NCI-H1092 (cell line): ENCODE data around the gene MYO1D.
A peak's percentile ranks its signal among the peaks of the same experiment; 100 is the strongest.
"Not testable (repeated sequence)": the region's sequence is repeated elsewhere in the genome, so short reads cannot be mapped to it uniquely, and the experiment has no call there.

Experiments used
- DNase-seq: peaks from one replicate; lab custom pipeline; 2025; lab: John Stamatoyannopoulos, UW

The MYO1D gene

DNA sequence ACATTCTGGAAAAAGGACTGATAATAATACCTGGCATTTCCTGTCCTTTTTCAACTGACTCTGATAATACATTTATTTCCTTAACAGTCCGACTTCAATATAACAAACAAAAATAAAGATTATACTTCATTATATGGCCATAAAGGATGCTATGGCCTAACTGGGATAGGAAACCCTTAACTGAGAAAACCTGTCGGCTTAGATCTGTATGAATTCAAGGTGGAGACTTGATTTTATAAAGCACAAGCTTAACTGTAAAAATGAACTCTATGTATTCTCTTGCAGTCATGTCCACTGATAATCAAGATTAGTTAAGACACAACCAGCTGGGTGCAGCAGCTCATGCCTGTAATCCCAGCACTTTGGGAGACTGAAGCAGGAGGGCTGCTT is 102.2 kb downstream of the MYO1D start:
- no peak for DNase-seq

DNA sequence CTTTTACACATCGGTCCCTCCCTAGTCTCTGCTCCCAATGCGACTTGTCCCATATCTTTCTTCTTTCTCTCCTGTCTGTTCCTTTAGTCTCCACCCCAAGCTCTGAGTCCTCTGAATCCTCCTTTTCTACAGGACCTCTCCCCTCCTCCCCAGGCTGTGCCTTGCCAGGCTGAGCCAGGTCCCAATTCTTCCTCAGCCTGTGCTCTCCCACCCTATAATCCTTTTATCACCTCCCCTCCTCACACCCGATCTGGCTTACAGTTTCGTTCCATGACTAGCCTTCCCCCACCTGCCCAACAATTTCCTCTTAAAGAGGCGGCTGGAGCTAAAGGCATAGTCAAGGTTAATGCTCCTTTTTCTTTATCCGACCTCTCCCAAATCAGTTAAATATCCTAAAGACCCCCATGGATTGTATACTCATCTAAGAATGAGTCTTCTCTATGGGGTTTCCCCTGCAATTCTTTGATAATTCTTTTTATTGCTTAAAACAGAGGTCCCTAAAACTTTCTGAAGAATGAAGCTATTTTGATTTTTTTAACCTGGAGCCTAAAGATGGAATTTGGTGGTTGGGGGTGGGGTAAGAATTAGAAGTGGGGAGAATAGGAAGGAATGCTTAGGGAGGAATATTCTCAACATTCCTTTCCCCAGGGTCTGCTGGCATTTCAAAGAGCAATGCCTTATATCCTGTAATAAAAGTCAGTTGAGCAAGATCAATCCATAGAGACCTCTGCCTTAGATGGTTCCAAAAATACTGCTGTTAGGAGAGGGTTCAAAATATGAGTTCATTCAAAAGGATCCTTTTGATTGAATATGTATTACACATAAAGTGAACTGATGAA is 102.8 kb downstream of the MYO1D start:
- no peak for DNase-seq

DNA sequence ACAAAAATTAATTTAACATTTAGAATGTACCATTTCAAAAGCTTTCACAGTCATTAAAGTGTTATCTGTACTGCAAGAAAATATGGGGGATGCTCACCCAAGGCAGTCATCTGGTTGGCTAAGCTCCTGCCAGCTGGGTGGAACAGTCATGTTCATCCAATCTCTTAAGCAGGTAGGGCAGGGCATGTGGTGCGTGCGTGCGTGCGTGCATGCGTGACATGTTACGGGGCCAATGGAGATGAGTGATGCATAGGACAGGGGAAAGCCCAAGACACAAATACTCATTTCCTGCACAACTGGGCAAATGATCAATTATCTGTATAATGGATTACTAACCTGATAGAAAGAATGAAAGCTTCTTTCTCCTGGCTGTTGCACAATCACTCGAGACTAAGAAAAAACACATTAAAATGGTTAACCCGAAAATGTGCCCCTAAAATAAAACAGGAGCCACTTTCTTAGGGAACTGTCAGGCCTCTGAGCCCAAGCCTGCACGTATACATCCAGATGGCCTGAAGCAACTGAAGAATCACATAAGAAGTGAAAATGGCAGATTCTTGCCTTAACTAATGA is 104.4 kb downstream of the MYO1D start:
- no peak for DNase-seq

DNA sequence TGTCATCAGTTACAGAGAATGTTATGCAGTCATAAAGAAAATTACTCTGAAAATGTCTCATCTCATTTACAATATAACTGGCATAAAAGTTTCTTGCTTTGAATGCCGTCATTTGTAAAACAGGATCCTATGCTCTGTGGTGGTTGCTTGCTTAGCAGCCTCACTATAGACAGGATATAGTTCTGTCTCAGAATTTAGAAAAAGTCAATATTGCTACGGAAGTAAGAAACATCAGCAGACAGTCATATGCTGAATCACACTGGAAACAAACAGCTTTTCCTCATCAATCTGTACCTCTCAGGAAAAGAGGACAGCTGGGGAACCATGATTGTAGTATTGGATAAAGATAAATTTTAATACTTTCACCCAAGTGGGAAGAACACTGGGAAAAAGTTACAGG is 105.5 kb downstream of the MYO1D start:
- no peak for DNase-seq

DNA sequence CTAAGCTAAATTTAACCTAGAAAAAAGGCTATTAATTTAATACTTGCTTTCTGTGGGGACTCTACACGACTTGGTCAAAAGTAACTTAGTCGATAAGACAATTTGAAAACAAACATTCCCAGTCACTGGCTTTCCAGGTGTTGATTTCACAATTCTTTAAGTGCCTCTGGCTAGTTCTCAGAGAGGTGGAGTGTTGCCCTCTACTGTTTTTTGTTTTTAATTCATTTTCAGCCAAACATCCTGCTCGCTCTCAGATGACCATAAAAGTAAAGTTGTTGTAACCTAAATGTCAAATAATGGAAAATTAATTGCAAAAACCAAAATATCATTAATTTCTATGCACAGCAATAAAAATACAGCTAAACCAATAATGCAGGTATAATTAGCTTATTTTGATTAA is 107.1 kb downstream of the MYO1D start:
- no peak for DNase-seq

DNA sequence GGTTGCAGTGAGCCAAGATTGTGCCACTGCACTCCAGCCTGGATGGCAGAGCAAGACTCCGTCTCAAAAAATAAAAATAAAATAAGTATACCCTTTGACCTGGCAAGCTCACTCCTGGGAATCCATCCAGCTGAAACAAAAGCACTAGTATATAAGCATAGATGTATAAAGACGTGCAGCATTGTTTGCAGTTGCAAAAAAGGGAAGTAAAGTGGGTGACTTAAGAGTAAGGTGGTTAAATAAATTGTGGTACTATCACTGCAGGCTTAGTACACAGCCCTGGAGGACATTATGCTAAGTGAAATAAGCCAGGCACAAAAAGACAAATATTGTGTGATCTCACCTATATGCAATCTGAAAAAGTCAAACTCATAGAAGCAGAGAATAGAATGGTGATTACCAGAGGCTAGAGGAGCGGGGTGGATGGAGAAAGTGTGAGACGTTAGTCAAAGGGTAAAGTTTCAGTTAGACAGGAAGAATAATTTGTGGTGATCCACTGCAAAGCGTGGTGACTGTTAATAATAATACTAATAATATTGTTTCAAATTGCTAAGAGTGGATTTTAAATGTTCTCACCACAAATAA is 113.0 kb downstream of the MYO1D start:
- DNase-seq, result no peak

DNA sequence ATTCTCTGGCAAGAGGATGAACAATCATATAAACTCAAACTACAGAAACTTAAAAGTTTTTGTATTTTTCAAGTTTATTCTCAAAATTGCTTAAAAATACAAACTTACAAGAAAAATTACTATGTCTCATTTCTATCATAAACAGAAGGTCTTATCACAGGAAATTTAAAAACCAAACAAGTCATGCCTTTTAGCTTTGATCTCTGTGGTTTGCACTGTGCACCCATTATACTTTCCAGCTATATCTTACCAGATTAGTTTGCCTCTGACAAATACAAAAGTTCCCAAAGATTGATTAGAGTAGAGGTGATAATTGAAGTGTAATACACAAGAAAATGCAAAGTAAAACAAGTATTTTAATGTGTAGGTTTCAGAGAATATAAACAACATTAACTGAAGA is 117.4 kb downstream of the MYO1D start:
- no peak for DNase-seq

DNA sequence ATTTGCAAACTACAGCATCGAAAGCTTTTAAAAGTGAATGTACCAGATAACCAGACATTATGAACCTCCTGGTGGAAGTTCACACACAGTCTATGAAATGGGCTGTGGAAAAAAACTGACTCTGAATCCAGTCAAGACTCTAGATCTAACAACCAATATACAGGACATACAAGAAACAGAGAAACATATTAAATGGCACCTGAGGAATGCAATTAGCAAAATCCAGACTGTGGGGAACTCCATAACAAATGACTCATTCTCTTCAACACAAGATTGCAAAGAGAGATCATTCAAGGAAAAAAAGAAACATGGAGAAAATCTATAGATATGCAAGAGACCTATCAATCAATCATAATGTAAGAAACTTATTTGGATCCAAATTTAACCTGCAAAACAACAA is 119.0 kb downstream of the MYO1D start:
- no peak for DNase-seq

DNA sequence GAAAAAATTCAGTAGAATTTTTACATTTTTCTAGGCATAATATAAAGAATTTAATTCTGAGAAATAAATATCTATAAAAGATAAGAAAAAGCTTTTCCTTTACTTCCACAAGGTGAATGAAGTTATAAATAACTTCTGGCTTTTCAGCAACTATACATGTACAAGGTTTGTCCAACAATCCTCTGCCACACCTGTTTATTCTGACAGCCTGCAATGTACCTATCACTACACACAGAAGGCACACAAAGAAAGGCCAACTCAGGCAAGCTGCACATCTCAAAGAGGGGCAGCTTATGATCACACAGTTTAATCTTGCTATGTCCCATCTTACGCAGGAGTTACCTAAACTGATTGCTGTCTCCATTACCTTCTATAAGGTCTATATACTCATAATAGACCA is 120.2 kb downstream of the MYO1D start:
- DNase-seq, result no peak

DNA sequence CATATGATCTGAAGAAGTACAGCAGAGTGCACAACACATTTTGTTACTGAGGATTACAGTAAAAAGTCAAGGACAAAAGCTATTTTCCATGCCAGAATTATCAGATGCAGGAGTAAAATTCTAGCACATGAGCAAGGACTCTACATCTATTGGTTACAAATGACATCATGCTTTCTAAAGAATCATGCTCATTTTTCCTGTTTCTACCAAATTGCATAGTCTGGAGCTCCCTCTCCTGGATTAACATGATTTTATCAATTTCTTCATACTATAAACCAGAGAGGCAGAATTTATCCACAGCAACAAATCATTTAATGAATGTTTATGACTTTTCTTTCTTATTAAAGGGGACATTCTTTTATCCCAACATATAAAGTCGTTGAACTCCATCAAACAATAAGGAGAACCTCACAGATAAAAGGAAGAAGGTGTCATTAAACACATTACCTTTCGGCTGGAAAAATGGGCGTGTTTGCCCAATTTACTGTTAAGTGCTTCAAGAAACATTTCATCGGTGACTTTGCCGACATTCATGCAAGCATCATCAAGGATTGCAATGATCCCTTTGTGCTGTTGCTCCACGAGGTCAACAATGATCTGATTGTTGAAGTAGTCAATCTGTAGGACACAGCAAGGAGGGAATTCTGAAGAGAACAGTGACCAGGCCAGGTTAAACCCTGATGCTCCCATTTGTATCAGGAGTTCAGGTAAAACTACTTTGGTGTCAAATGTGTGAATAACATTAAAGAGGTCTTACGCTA is 121.7 kb downstream of the MYO1D start:
- DNase-seq, result peak; percentile 30

DNA sequence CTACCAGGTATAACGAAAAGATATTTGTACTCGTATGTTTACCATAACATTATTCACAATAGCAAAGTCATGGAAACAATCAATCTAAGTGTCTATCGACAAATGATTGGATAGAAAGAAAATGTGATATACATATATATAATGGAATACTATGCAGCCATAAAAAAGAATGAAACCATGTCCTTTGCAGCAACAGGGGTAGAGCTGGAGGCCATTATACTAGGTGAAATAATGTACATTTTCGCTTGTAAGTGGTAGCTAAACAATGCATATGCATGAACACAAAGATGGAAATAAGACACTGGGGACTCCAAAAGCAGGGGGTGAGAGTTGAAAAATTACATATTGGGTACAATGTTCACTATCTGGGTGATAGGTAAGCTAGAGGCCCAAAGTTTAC is 124.0 kb downstream of the MYO1D start:
- no peak for DNase-seq

DNA sequence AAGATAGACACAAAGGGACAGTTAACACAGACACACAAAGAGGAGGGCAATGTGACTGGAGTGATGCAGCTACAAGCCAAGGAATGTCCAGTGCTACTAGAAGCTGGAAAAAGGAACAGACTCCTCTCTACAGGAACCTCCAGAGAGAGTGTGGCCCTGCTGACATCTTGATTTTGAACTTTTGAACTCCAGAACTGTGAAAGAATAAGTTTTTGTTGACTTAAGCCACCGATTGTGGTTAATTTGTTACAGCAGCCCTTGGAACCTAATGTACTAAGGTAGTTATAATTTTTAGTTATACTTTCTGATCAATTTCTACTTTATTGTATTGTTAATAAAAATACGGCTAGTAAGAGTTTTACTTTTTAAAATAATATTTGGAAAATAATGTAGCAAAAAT is 129.1 kb downstream of the MYO1D start:
- no peak for DNase-seq

DNA sequence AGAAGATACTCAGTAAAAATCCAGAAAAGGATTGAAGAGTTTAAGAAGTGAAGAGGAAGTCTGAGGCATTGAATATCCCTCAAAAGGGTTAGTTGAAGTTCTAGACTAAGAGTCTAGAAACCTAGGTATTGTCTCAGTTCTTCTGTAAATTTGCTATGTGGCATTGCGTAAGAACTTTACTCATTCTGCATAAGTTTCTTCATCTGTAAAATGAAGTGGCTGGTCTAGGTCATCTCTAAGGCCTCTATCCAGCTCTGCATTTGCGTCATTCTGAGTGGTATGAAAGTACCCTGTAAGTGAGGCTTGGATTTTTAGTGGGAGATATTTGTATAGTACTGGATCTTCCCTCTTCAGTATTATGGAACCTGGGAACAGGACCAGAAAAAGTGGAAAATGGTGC is 130.2 kb downstream of the MYO1D start:
- DNase-seq, result no peak

DNA sequence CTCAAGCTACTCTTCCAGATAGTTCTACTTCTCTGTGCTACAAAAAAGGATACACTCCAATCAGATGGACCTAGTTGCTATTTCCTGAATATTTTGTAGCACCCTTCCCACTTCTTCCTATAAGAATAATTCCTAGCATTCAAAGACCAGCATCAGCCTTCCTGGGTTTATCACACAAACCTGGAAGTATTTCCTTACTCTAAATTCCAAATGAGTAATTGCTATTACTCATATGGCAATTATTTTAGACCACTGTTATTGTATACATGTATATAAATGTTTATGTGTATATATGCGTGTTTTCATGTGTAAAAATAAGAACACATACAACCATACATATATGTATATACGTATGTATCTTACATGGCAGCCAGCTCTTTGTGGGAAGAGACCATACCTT is 130.6 kb downstream of the MYO1D start:
- no peak for DNase-seq

DNA sequence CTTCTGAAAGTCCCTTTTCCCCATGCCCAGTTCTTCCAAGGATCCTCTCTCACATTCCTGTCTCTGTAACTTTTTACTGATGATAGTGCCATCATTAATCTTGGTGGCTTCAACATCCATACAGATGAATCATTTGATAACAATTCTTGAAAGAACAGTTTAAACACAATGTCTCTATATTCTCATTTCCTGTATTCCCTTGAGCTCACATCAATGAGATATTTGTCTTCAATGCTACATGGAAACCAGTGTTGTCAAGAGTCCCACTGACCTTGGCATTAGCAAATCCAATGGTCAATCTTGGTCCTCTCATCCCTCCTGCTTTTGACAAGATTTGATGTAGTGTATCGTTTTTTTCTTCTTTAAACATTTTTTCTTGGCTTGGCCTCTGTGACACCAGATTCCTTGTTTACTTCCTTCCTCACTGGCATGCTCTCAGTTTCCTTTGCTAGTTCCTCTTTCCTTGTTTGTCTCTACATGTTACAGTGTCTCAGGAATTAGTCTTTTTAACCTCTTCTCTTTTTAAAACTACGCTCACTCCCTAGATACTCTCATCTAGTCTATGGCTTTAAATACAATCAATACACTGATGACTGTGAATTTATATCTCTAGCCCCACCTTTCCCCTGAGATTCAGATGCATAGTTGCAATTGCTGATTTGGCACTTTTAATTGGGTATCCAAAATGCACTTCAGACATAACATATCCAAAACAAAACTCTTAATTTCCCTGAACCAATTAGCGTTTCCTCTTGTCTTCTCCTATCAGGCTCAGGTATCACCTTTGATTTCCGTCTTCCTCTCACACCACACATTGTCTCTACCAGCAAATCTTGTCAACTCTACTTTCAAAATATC is 134.0 kb downstream of the MYO1D start:
- no peak for DNase-seq

DNA sequence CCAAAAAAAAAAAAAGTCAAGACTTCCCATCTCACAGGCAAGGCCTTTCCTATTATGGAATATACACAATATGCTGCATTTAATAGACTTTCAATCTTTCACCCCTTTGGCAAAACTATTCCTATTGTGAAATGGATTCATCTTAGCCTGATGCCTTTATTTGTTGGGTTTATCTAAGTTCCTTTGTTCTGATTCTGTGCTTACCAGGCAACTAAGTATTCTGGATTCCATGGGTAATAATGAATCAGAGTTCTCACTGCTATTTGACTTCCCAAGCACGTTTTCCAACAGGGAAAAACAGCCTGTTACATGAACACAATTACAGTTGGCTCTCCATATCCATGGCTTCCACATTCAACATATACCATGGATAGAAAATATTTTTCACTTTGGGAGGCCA is 135.5 kb downstream of the MYO1D start:
- DNase-seq, result no peak

DNA sequence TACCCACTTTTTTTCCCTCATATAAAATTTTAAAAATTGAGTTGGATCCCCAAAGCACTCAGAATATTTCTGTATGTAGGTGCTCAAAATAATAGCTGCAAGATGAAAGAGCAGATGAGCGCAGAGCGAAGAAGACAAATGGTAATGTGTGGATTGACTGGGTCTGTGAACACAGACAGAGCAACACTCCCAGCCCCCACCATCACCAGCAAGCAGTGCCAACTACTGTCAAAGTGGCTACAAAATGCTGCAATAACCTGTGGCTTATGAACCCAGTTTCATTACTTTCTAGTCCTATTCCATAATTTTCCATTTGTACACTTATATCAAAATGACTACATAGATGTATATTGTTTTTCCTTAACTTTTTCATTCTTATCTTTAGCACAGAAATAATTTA is 137.2 kb downstream of the MYO1D start:
- DNase-seq, result no peak

DNA sequence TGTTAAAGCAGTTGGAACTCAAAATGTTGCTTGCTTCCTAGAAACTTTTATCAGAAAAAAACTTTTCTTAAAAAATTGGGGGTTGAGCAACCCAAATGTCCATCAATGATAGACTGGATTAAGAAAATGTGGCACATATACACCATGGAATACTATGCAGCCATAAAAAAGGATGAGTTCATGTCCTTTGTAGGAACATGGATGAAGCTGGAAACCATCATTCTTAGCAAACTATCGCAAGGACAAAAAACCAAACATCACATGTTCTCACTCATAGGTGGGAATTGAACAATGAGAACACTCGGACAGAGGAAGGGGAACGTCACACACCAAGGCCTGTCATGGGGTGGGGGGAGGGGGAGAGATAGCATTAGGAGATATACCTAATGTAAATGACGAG is 137.8 kb downstream of the MYO1D start:
- not testable (repeated sequence) for DNase-seq

DNA sequence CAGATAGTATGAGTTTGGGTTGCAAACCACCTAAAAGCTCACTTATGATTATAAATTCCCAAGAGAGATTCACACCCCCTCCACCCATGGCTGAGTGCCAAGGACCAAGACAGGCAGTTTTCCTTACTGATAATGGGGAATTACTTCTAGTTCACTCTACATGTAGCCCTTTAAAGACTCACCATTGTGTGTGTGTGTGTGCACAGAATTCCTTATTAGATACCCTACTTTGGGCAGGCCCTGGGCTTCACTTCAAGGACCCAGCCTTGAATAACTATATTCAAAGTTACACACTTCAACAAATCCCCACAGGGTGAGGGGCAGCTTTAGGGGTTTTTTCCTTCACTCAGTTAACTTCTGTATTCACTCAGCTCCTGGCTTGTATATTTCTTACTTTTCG is 143.5 kb downstream of the MYO1D start:
- DNase-seq, result no peak

DNA sequence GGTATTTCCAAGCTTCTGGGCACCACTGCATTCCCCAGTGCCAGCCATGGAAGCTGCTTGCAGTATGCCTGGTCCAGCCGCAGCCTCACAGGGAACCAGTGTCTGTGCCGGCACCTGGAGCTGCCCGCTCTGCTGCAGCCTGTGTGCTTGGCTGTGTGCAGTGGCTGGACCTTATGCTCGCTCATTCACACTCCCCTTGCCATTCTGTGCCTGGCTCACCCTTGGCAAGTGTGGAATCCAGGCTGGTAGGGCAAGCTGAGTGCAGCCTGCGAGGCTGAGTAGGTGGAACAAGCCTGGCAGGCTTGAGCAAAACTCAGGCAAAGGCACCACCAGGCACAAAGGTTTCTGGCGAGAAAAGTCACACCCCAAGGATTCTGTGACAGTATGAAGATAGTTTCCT is 144.0 kb downstream of the MYO1D start:
- DNase-seq, result no peak

DNA sequence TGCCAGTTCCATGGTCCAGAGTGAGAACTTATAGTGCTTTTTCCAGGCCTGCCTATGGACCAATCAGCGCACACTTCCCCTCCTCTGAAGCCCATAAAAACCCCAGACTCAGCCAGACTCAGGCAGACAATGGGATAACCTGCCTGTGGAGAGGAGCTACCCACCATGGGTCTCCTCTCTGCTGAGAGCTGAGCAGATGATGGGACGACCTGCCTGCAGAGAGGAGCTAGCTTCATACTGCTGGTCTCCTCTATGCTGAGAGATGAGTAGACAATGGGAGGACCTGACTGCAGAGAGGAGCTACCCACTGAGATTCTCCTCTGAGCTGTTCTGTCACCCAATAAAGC is 144.7 kb downstream of the MYO1D start:
- no peak for DNase-seq
